ENCODE measurements around the gene SEMA4C. TPM values are rescaled to one million over a fixed set of nuclear protein-coding genes. Genes with fewer than 3 reads are reported as not detected.

SEMA4C gene
- total and polyA plus RNA-seq, 3 donors from 2014 or later, result 10.5 to 17.6 (median 11.4) TPM

DNA sequence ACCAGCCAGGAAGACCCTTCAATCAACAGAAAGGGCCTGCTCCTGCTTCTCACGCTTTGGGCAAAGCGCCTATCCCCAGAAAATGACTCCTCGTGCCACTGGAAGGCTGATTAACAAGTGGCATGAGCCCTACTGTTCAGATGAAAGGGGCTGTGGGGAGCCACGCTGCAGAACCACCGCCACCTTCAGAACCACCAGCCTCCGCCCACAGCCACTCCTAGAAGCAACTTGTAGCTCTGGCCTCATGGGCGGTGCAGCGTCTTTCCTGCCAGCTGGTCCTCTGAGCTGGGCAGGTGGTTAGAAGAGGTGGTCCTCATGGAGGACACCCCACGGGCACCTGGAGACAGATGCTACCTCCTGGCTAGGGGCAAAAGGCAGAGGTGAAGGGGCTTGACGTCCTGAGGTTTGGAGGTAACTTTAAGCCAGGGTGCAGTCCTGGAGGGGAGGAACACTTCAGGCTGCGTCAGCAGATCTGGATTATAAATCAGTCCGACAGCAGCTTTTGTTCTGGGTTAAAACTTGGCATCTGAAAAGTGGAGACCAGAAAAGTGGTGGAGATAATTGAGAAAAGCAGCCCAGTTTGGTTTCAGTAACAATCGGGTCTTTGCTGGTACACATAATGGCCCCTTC, 861 bp upstream of the SEMA4C start:
- H3K4me1 ChIP-seq, result peaks cover 15% of the 10 kb centered on the region
- TF ChIP-seq CTCF (IDR thresholded peaks at IDR 0.05), result no peak
- TF ChIP-seq POLR2A (IDR thresholded peaks at IDR 0.05), result no peak
- peak; percentile 30 for DNase-seq
- peak overlapping the region; percentile 85 to 96 for H3K4me3 ChIP-seq
- no peaks in the 10 kb centered on the region for H3K27me3 ChIP-seq
- WGBS, 2 donors, result 28 to 33% methylated on average over 8 to 13 of the region's 13 CpGs
- H3K9me3 ChIP-seq, result no peaks in the 10 kb centered on the region
- H3K27ac ChIP-seq, result peak overlapping the region; percentile 92 to 95
- H3K36me3 ChIP-seq (ENCODE audit: low read depth, missing control alignments), result no peaks in the 10 kb centered on the region
- intact Hi-C loops (cut with DNase I; ENCODE audit: low total_unique reads), result no loop called here

DNA sequence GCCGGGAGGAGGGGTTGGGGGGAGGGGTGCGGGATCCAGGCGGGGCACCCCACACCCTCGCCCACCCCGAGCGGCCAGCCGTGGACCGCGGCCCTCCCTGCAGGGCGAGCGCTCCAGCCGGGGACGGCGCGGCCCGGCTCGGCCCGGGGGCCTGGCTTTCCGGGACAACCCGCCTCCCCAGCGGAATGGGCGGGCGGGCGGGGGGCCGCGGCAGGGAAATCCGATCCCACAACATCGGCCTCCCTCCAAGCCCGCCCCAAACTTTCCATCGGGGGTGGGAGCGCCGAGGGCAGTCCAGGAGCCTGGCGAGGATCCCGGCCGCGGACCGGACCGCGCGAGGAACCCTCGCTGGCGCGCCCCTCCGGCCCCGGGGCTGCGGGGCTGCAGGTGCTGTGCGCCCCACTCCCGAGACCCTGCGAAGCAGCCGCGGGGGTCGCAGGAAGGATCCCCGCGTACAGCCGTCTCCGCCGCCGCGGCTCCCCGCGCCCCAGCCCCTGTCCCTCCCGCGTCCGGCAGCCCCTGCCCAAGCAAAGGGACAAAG, 529 bp downstream of the SEMA4C start:
- Histone ChIP-seq H3K27me3 (no peaks in the 10 kb centered on the region), H3K27ac (peak overlapping the region; percentile 92 to 95), H3K4me3 (peak overlapping the region; percentile 85 to 96), H3K4me1 (peaks cover 15% of the 10 kb centered on the region), H3K9me3 (no peaks in the 10 kb centered on the region), H3K36me3 (ENCODE audit: low read depth, missing control alignments) (no peaks in the 10 kb centered on the region)
- TF ChIP-seq POLR2A (IDR thresholded peaks at IDR 0.05) (no peak), CTCF (IDR thresholded peaks at IDR 0.05) (no peak)
- peak; percentile 64 for DNase-seq
- 2% methylated on average over 16 of the region's 64 CpGs; no CpG with 5 or more reads in 1 of the 2 donors for WGBS, 2 donors
- intact Hi-C loops (cut with DNase I; ENCODE audit: low total_unique reads), result loop anchor here (5.0 kb wide), 2 partner anchors 38 to 83 kb away; no protein-coding TSS in a partner anchor

GRCh38 chr2:96868555-96869280, 1.2 kb downstream of the SEMA4C start:
- peak; percentile 41 to 60 (median 48) for TF ChIP-seq CTCF (IDR thresholded peaks at IDR 0.05)
- no peak for TF ChIP-seq POLR2A (IDR thresholded peaks at IDR 0.05)
- no peaks in the 10 kb centered on the region for H3K9me3 ChIP-seq
- intact Hi-C loops (cut with DNase I; ENCODE audit: low total_unique reads), result loop anchor here (5.0 kb wide), 2 partner anchors 39 to 84 kb away; no protein-coding TSS in a partner anchor
- 0% methylated on average over 26 to 70 of the region's 76 CpGs for WGBS, 2 donors
- H3K27ac ChIP-seq, result peak overlapping the region; percentile 92 to 95
- DNase-seq, result peak; percentile 85
- H3K36me3 ChIP-seq (ENCODE audit: low read depth, missing control alignments), result no peaks in the 10 kb centered on the region
- H3K4me1 ChIP-seq, result peaks cover 15% of the 10 kb centered on the region
- no peaks in the 10 kb centered on the region for H3K27me3 ChIP-seq
- H3K4me3 ChIP-seq, result peak overlapping the region; percentile 85 to 96

- H3K36me3 ChIP-seq (ENCODE audit: low read depth, missing control alignments), result no peaks in the 10 kb centered on the region
- no peak for DNase-seq
- peak overlapping the region; percentile 85 to 96 for H3K4me3 ChIP-seq
- H3K27me3 ChIP-seq, result no peaks in the 10 kb centered on the region
- no peaks in the 10 kb centered on the region for H3K9me3 ChIP-seq
- peaks cover 15% of the 10 kb centered on the region for H3K4me1 ChIP-seq
- intact Hi-C loops (cut with DNase I; ENCODE audit: low total_unique reads), result loop anchor here (5.0 kb wide), 2 partner anchors 39 to 84 kb away; no protein-coding TSS in a partner anchor
- peak overlapping the region; percentile 92 to 95 for H3K27ac ChIP-seq
- WGBS, 2 donors, result 7 to 19% methylated on average over 3 to 27 of the region's 27 CpGs
- TF ChIP-seq CTCF (IDR thresholded peaks at IDR 0.05), result no peak
- no peak for TF ChIP-seq POLR2A (IDR thresholded peaks at IDR 0.05)
Observed at GRCh38 chr2:96867756-96868554, 1.9 kb downstream of the SEMA4C start.

All from testis (tissue), 3 donors.